HepG2 (cell line): ENCODE results near the gene PIEZO1. TPM values are rescaled to one million over a fixed set of nuclear protein-coding genes. Genes with fewer than 3 reads are reported as not detected.

Source experiments
- ATAC-seq: fragments of 200-7000 bp; cut with Tn5 transposase; 3 replicates; pipeline ENCODE4 v1.9.1; 2020; ENCODE audit warnings: mild to moderate bottlenecking, moderate library complexity
- BruUV-seq: library from RNA; stranded (reverse); fragments of 400-500 nt; replicated peaks from 2 replicates; lab custom pipeline; 2021; lab: Mats Ljungman, UMichigan
- CTCF ChIA-PET: fragments of 300-600 bp; formaldehyde crosslinking; extraction: SDS; loops from one replicate; lab custom pipeline; 2021; ENCODE audit warnings: low total read pairs, inconsistent platforms, low intra/inter-chr PET ratio; lab: Yijun Ruan, JAX
- POLR2A ChIA-PET: fragments of 350-600 bp; sonication (Branson Sonifier 250); formaldehyde crosslinking; loops from one replicate; lab custom pipeline; 2020; ENCODE audit warnings: antibody characterized with exemption, inconsistent platforms; lab: Yijun Ruan, JAX
- DNase-seq: peaks from one replicate; pipeline ENCODE4 v3.0.0-alpha.2; 2015; ENCODE audit warnings: low spot score
- FAIRE-seq: peaks from 3 replicates; lab custom pipeline; 2011; peaks lifted over from hg19 to GRCh38; lab: Jason Lieb, UNC
- H2AFZ ChIP-seq: one replicate; pipeline ENCODE4 v1.6.1; 2011; ENCODE audit warnings: low read length, inconsistent platforms
- H3K27ac ChIP-seq: fragments of 300-600 bp; 3 replicates; pipeline ENCODE4 v1.8.0; 2011; ENCODE audit warnings: mixed run types, mild to moderate bottlenecking, mixed read lengths, low read length, inconsistent platforms; ENCODE audit not compliant: insufficient read depth; ENCODE audit errors: extremely low read length
- H3K27me3 ChIP-seq, 2 experiments: fragments of 200-600 bp in 1 of 2; 2 replicates in 1 of 2; 3 replicates in 1 of 2; pipeline versions ENCODE4 v1.6.0 to v1.8.0; 2011; ENCODE audit warnings: low read length in 2 of 2, mild to moderate bottlenecking in 2 of 2, moderate library complexity in 2 of 2, inconsistent platforms in 1 of 2; ENCODE audit not compliant: insufficient read depth in 2 of 2, control insufficient read depth in 1 of 2
- H3K36me3 ChIP-seq, 2 experiments: fragments of 200-600 bp in 1 of 2; replicated peaks in 1 of 2; 2 replicates in 1 of 2; 3 replicates in 1 of 2; pipeline versions ENCODE4 v1.5.1 to v1.8.0; 2011; ENCODE audit warnings: low read length in 2 of 2, inconsistent platforms in 1 of 2; ENCODE audit not compliant: insufficient read depth in 2 of 2, control insufficient read depth in 1 of 2
- H3K4me1 ChIP-seq: 2 replicates; pipeline ENCODE4 v1.5.1; 2012; ENCODE audit warnings: low read length, inconsistent platforms; ENCODE audit not compliant: insufficient read depth
- H3K4me2 ChIP-seq: 2 replicates; pipeline ENCODE4 v1.6.0; 2011; ENCODE audit warnings: low read depth, low read length, inconsistent platforms
- H3K4me3 ChIP-seq, 3 experiments: fragments of 200-600 bp in 1 of 3; sonication (generic), shearing (Covaris generic) in 1 of 3; replicated peaks in 1 of 3; 2 replicates each; pipeline ENCODE4 v1.5.1; 2011 to 2016; ENCODE audit warnings: low read length in 3 of 3, inconsistent platforms in 2 of 3, low read depth in 2 of 3, mild to moderate bottlenecking in 2 of 3, control low read depth in 1 of 3, mixed read lengths in 1 of 3; ENCODE audit not compliant: insufficient read depth in 1 of 3
- H3K79me2 ChIP-seq: one replicate; pipeline ENCODE4 v1.6.1; 2011; ENCODE audit warnings: low read length, inconsistent platforms; ENCODE audit not compliant: insufficient read depth
- H3K9ac ChIP-seq: 2 replicates; pipeline ENCODE4 v1.6.0; 2011; ENCODE audit warnings: mild to moderate bottlenecking, low read depth, low read length, inconsistent platforms; ENCODE audit not compliant: insufficient read depth
- H3K9me3 ChIP-seq: 2 replicates; pipeline ENCODE4 v1.5.1; 2012; ENCODE audit warnings: mild to moderate bottlenecking, low read length
- H4K20me1 ChIP-seq: 2 replicates; pipeline ENCODE4 v1.6.0; 2011; ENCODE audit warnings: inconsistent platforms, mild to moderate bottlenecking, low read length, moderate library complexity; ENCODE audit not compliant: insufficient read depth
- CCDC6 ChIP-seq: sonication (generic); formaldehyde crosslinking; IDR thresholded peaks from 2 replicates; pipeline ENCODE4 v1.8.1; 2022; ENCODE audit warnings: mild to moderate bottlenecking, missing genetic modification reagents, moderate library complexity
- CHCHD3 ChIP-seq: sonication (generic); formaldehyde crosslinking; IDR thresholded peaks from 2 replicates; pipeline ENCODE4 v1.8.0; 2022; ENCODE audit warnings: mild to moderate bottlenecking, missing genetic modification reagents, moderate library complexity
- IKZF1 ChIP-seq: fragments of 450-650 bp; IDR thresholded peaks from 2 replicates; pipeline ENCODE4 v1.7.1; 2016
- LCORL ChIP-seq, 2 experiments: fragments of 450-650 bp in 1 of 2; sonication (generic) in 1 of 2; formaldehyde crosslinking in 1 of 2; IDR thresholded peaks; 2 replicates each; pipeline versions ENCODE4 v1.5.0 to v1.6.1; 2017 to 2020; ENCODE audit warnings: antibody characterized with exemption in 1 of 2, missing genetic modification reagents in 1 of 2
- MTA3 ChIP-seq: sonication (generic); formaldehyde crosslinking; IDR thresholded peaks from 2 replicates; pipeline ENCODE4 v1.4.0; 2020; ENCODE audit warnings: missing genetic modification reagents
- SAP130 ChIP-seq: IDR thresholded peaks from 2 replicates; pipeline ENCODE4 v1.6.1; 2016; ENCODE audit warnings: low read depth
- SUZ12 ChIP-seq: fragments of 150-350 bp; IDR thresholded peaks from 2 replicates; pipeline ENCODE4 v1.6.1; 2014; ENCODE audit warnings: low read depth, low read length
- ZIK1 ChIP-seq: sonication (generic); formaldehyde crosslinking; IDR thresholded peaks from 2 replicates; pipeline ENCODE4 v1.5.0; 2020; ENCODE audit warnings: mild to moderate bottlenecking, low read depth, missing genetic modification reagents, borderline replicate concordance
- ZNF367 ChIP-seq: sonication (generic); formaldehyde crosslinking; IDR thresholded peaks from 2 replicates; pipeline ENCODE4 v1.4.0; 2020; ENCODE audit warnings: missing genetic modification reagents, borderline replicate concordance
- ZNF451 ChIP-seq: sonication (generic); formaldehyde crosslinking; IDR thresholded peaks from 2 replicates; pipeline ENCODE4 v1.5.0; 2020; ENCODE audit warnings: mild to moderate bottlenecking, missing genetic modification reagents
- ZNF720 ChIP-seq: sonication (generic); formaldehyde crosslinking; IDR thresholded peaks from 2 replicates; pipeline ENCODE4 v1.4.0; 2020; ENCODE audit warnings: missing genetic modification reagents
- WGBS: methylation state at CpG from one replicate; pipeline ENCODE4 v1.1.6; 2017; ENCODE audit warnings: low lambda C conversion rate; 5-methylcytosine and 5-hydroxymethylcytosine counted together
- in situ Hi-C: cut with HindIII; loops from 2 replicates; pipeline ENCODE4 v1.10.0; 2017; ENCODE audit warnings: low pct_unique_long_range_greater_than_20kb; ENCODE audit not compliant: extremely low pct_ligation_motif_present
- intact Hi-C: fragments of 100-400 bp; cut with micrococcal nuclease; formaldehyde crosslinking; loops from one replicate; pipeline ENCODE4 v1.10.0; 2022; ENCODE audit not compliant: unreplicated experiment
- polyA plus RNA-seq, 8 experiments: library from polyadenylated mRNA; depleted of rRNA in 3 of 8; stranded (reverse) in 7 of 8; unstranded in 1 of 8; fragments of >200 nt; fragmentation: Illumina TruSeq in 4 of 8; extraction: Trizol in 4 of 8; gene quantifications; 2 replicates each; pipeline versions ENCODE4 v1.2.1 to v1.2.3, GENCODE V29; 2011 to 2016; ENCODE audit warnings: low read depth in 4 of 8, missing spikeins in 1 of 8, mixed read lengths in 1 of 8; ENCODE audit not compliant: insufficient read depth in 1 of 8
- total RNA-seq, 5 experiments: library from RNA; depleted of rRNA; stranded (reverse); fragments of >200 nt; fragmentation: Illumina TruSeq; extraction: Trizol; gene quantifications; 2 replicates each; pipeline ENCODE4 v1.2.3, GENCODE V29; 2016; ENCODE audit warnings: low read depth in 1 of 5
- TF ChIP-seq, protein P1 (sequence below): sonication (generic); formaldehyde crosslinking; IDR thresholded peaks from 2 replicates; pipeline ENCODE4 v1.8.1; 2023; ENCODE audit warnings: mild to moderate bottlenecking, moderate library complexity, missing genetic modification reagents
- TF ChIP-seq, protein P2 (sequence below): sonication (generic); formaldehyde crosslinking; IDR thresholded peaks from 2 replicates; pipeline ENCODE4 v1.4.0; 2020; ENCODE audit warnings: mild to moderate bottlenecking, missing genetic modification reagents
- TF ChIP-seq, protein P3 (sequence below): sonication (generic); formaldehyde crosslinking; IDR thresholded peaks from 2 replicates; pipeline ENCODE4 v1.4.0; 2020; ENCODE audit warnings: low read depth, missing genetic modification reagents

PIEZO1 gene
- total and polyA plus RNA-seq, 2 of the 13 experiments (the other 11 are each of a cell fraction or from before 2014, with no cell fraction given), result 67.9 to 85.0 TPM

DNA sequence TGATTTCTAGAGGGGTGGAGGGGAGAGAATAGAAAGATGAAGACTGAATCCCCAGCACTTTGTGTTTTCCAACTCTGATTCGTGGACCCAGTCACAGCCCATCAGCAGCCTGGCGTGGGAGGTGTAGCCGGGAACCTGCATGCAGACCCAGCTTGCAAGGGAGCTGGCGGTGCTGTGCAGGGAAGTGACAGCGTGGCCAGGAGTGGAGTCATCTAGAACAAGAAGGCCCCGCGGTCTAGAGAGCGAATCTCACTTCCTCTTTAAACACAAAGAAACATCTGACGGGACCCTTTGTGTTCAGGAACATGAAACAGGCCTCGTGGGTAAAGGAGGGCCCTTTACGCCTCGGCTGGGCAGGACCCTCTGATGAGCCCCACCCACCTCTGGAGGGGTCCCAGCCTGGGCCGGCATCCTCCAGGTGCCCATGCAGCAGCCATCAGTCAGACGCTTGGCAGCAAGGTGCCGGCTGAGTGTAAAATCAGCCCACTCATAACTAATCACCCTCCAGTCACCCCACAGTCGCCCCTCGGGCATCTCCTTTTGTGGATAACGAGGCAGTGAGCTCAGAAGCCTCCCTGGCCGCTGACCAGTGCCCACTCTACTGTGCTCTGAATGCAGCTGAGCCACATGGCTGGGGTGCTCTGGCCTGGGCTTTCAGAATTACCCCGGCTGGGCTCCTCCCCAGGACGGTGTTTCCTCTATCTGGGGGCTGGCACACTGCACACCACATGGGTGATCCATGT, 103.1 kb downstream of the PIEZO1 start:
- Histone ChIP-seq H3K27me3 (peaks cover 7 to 51% of the 10 kb centered on the region in 2 experiments; a peak in 4 of 5 replicates), H3K79me2 (no peaks in the 10 kb centered on the region), H3K9me3 (no peaks in the 10 kb centered on the region), H2AFZ (no peak overlapping the region), H3K4me3 (peak overlapping the region; percentile 19 to 58 (median 51); a peak in 4 of 6 replicates), H4K20me1 (peaks cover 8% of the 10 kb centered on the region; the same call in 1 of the 2 replicates), H3K4me1 (peaks cover 57% of the 10 kb centered on the region), H3K36me3 (no peaks in the 10 kb centered on the region), H3K27ac (no peak overlapping the region), H3K4me2 (peak overlapping the region; percentile 65), H3K9ac (no peak overlapping the region; the same call in 1 of the 2 replicates)
- CTCF ChIA-PET, result no interaction called here
- in situ Hi-C loops, result no loop called here
- FAIRE-seq, result no peak
- peak; percentile 1; the same call in 1 of the 3 replicates for ATAC-seq
- POLR2A ChIA-PET, result no interaction called here
- DNase-seq, result no peak
- intact Hi-C loops, result no loop called here
- no TSS peak for BruUV-seq
- WGBS, result 22% methylated on average over 17 of the region's 21 CpGs
- TF ChIP-seq, protein P1, sequence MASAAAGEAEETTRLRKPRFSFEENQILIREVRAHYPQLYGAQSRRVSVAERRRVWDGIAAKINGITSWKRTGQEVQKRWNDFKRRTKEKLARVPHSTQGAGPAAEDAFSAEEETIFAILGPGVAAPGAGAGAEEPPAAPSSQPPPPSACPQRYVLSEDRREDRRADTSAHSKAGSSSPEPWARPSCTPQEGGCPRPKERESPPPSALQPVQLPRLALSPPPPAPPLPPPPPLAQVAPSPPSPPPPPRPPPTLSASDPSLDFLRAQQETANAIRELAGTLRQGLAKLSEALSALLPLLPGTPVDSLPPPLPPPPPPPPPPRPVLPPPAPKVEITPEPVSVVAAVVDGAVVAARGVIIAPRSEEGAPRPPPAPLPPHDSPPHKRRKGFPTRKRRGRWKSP (CRISPR knock-in tag), result peak; percentile 24; the same call in 1 of the 2 replicates
- TF ChIP-seq SAP130 (CRISPR knock-in tag), result peak; percentile 7; the same call in 1 of the 2 replicates
- no peak for TF ChIP-seq ZIK1 (CRISPR knock-in tag)
- 0 out of 2 replicates have a peak, but pooled peaks have one; percentile 4 for TF ChIP-seq ZNF451
- no peak for TF ChIP-seq ZNF720 (CRISPR knock-in tag)
- TF ChIP-seq, protein P2, sequence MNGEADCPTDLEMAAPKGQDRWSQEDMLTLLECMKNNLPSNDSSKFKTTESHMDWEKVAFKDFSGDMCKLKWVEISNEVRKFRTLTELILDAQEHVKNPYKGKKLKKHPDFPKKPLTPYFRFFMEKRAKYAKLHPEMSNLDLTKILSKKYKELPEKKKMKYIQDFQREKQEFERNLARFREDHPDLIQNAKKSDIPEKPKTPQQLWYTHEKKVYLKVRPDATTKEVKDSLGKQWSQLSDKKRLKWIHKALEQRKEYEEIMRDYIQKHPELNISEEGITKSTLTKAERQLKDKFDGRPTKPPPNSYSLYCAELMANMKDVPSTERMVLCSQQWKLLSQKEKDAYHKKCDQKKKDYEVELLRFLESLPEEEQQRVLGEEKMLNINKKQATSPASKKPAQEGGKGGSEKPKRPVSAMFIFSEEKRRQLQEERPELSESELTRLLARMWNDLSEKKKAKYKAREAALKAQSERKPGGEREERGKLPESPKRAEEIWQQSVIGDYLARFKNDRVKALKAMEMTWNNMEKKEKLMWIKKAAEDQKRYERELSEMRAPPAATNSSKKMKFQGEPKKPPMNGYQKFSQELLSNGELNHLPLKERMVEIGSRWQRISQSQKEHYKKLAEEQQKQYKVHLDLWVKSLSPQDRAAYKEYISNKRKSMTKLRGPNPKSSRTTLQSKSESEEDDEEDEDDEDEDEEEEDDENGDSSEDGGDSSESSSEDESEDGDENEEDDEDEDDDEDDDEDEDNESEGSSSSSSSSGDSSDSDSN (CRISPR knock-in tag), result 0 out of 2 replicates have a peak, but pooled peaks have one; percentile 7
- TF ChIP-seq MTA3 (CRISPR knock-in tag), result no peak
- TF ChIP-seq CHCHD3 (CRISPR knock-in tag), result no peak
- no peak for TF ChIP-seq IKZF1
- TF ChIP-seq, protein P3, sequence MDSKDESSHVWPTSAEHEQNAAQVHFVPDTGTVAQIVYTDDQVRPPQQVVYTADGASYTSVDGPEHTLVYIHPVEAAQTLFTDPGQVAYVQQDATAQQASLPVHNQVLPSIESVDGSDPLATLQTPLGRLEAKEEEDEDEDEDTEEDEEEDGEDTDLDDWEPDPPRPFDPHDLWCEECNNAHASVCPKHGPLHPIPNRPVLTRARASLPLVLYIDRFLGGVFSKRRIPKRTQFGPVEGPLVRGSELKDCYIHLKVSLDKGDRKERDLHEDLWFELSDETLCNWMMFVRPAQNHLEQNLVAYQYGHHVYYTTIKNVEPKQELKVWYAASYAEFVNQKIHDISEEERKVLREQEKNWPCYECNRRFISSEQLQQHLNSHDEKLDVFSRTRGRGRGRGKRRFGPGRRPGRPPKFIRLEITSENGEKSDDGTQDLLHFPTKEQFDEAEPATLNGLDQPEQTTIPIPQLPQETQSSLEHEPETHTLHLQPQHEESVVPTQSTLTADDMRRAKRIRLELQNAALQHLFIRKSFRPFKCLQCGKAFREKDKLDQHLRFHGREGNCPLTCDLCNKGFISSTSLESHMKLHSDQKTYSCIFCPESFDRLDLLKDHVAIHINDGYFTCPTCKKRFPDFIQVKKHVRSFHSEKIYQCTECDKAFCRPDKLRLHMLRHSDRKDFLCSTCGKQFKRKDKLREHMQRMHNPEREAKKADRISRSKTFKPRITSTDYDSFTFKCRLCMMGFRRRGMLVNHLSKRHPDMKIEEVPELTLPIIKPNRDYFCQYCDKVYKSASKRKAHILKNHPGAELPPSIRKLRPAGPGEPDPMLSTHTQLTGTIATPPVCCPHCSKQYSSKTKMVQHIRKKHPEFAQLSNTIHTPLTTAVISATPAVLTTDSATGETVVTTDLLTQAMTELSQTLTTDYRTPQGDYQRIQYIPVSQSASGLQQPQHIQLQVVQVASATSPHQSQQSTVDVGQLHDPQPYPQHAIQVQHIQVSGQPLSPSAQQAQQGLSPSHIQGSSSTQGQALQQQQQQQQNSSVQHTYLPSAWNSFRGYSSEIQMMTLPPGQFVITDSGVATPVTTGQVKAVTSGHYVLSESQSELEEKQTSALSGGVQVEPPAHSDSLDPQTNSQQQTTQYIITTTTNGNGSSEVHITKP (CRISPR knock-in tag), result no peak
- no peak for TF ChIP-seq SUZ12
- no peak for TF ChIP-seq ZNF367 (CRISPR knock-in tag)
- peak; percentile 71; the same call in 1 of the 2 replicates for TF ChIP-seq CCDC6
- no peak for TF ChIP-seq LCORL (IDR thresholded peaks at IDR 0.05)
- peak; percentile 45; the same call in 1 of the 2 replicates for TF ChIP-seq LCORL (CRISPR knock-in tag; IDR thresholded peaks at IDR 0.05)
